ENCODE results near the gene LEP.
A peak's percentile ranks its signal among the peaks of the same experiment; 100 is the strongest.

Gene LEP

GRCh38 chr7:128240696-128241386, at the start of gene LEP:
Gene LEP, plus strand, starts transcription at chr7:128241278. Its CDS starts 10,741 bp downstream, at chr7:128252019.
- no peak within 1 kb of the TSS for H3K4me3 ChIP-seq (ENCODE audit: low read depth, low read length)
- no peak for DNase-seq (ENCODE audit: low read depth)

- no peak overlapping the region for H3K4me3 ChIP-seq (ENCODE audit: low read depth, low read length)
- DNase-seq (ENCODE audit: low read depth) = no peak
These were observed 48.5 kb upstream of the LEP start for GRCh38 chr7:128192497-128193142.

- DNase-seq (ENCODE audit: low read depth) = no peak
- no peak overlapping the region for H3K4me3 ChIP-seq (ENCODE audit: low read depth, low read length)
These were observed 46.4 kb upstream of the LEP start for GRCh38 chr7:128194533-128195282.

GRCh38 chr7:128197589-128197988, 43.5 kb upstream of the LEP start:
- H3K4me3 ChIP-seq (ENCODE audit: low read depth, low read length) = no peak overlapping the region

DNA sequence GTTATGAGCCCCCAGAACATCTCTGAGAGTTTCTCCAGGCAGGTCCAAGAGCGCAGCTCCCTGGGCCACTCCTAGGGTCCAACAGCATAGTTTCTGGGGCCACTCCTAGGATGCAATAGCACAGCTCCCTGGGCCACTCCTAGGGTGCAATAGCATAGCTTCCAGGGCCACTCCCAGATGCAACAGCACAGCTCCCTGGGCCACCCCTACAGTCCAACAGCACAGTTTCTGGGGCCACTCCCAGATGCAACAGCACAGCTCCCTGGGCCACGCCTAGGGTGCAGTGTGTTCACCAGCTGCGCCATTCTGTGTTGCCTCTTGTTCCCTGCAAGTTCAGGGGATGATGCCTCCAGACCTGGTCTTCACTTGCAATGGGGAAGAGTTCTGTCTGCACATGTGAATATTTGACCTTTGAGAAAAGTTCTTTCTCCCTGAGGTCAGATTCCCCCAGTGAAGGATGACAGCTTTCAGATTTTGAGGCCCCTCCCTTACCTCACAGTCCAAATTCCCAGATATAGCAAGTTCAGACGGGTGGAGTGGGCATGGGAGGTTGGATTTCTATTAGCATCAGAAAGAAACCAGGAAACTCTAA, 43.0 kb upstream of the LEP start:
- no peak for DNase-seq (ENCODE audit: low read depth)
- H3K4me3 ChIP-seq (ENCODE audit: low read depth, low read length) = no peak overlapping the region

More at GRCh38 chr7:128197589-128197988, 43.5 kb upstream of the LEP start:
- no peak for DNase-seq (ENCODE audit: low read depth)

DNA sequence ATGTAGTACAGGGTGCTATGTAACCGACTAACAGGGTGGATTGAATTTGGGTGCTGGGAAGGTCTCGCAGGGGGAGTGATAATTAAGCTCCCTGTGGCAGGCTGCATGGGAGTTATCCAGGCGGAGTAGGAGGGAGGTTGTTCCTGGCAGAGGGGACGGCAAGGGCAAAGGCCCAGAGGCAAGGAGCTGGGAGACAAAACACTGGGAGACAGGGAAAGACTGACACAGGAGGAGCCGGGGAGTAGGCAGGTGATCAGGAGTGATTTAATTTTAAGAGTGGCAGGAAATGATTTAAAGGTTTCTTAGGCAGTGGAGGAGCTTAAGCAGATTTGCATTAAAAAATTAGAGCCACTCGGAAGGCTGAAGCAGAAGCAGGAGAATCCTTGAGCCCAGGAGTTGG, 40.7 kb upstream of the LEP start:
- no peak overlapping the region for H3K4me3 ChIP-seq (ENCODE audit: low read depth, low read length)
- no peak for DNase-seq (ENCODE audit: low read depth)

DNA sequence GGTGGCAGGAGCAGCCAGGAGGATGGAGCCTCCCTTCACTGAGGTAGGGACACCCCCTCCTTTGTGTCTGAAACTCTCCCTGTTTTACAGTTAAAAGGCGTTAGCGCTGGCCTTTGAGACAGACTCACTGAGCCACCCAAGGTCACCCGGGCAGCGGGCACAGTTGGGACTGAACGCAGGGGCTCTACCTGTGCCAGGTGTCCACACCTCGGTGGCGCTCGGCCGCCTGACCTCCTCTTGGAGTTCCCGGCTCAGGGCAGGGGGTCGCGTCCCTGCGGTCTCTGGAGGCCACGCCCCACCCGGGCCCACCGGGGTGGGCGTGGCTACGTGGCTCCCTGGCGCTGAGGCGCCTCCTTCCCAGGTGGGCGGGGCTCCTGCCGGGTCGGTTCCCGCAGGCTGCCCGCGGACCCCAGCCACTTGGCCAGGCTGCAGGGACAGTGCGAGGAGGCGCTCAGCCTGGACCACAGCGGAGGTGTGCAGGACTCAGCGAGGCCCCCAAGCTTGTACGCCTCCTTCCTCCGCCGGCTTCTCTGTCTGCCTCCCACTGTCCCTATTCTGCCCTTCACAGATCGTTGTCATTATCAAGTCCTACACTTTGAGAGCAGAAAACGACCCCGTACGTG, 39.9 kb upstream of the LEP start:
- peak overlapping the region; percentile 2 for H3K4me3 ChIP-seq (ENCODE audit: low read depth, low read length)
- no peak for DNase-seq (ENCODE audit: low read depth)

DNA sequence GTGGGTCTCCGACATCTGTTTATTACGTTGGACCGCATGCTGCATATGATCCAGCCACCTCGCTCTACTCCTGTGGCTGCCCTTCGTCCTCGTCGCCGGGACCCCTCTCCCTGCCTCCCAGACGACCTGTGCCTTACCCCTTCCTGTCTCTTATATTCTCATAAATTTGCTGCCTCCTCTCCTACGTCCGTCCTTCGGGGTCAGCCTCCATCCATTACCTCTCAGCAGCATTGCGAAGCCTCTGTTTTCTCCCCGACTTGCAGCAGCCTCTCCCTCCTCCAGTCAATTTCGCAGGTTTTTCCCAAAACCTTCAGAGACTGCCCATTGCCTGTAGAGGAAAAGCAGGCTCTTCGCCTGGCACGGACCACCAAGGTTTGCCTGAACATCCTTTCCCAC, 39.4 kb upstream of the LEP start:
- H3K4me3 ChIP-seq (ENCODE audit: low read depth, low read length) = no peak overlapping the region
- no peak for DNase-seq (ENCODE audit: low read depth)

DNA sequence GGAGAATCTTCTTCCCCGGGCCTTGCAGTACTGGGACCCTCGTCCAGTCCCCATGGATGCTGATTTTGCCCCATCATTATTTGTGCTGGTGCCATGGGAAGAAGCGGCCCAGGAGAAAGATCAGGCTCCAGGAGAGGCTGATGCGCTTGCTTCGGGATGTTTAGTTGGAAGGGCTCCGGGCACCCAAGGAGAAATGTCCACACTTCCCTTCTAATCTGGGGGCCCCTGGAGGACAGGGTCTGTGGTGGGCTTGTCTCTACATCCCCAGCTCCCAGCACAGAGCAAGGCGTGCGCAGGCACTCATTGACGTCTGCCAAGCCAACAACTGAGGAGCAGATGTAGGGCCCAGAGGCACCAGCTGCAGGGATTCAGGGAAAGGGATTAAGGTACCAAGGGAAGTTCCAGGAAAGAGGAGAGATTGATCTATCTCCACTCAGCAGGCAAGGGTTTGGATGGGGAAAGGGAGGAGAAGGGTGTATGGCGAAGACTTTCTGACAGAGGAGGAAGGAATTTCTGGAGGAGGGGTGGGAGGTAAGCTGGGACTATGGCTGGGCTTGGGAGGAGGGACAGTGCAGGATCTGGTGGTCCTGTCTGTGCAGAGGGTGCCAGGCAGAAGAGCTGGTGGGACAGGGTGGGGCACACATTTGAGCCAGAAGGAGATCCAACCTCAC, 38.7 kb upstream of the LEP start:
- no peak for DNase-seq (ENCODE audit: low read depth)
- H3K4me3 ChIP-seq (ENCODE audit: low read depth, low read length) = no peak overlapping the region

DNA sequence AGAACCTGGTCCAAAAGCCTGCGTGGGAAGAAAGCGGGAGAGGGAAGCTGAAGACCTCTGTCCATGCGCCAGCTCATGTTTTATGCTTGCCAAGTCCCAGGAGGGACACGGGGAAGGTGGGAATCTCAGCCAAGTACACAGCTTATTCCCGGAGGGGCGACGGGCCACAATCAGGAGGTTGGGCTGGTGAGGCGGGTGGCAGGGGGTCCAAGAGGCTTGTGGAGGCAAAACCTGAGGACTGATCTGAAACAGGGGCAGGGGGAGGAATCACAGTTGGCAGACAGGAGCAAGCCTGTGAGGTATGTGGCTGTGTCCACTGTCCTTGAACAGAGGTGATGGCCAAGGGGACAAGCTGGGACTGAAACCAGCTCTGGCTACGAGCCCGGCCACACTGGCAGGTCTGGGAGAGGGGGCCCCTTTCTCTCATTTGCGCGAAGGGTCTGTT, 38.0 kb upstream of the LEP start:
- DNase-seq (ENCODE audit: low read depth) = no peak
- H3K4me3 ChIP-seq (ENCODE audit: low read depth, low read length) = no peak overlapping the region

DNA sequence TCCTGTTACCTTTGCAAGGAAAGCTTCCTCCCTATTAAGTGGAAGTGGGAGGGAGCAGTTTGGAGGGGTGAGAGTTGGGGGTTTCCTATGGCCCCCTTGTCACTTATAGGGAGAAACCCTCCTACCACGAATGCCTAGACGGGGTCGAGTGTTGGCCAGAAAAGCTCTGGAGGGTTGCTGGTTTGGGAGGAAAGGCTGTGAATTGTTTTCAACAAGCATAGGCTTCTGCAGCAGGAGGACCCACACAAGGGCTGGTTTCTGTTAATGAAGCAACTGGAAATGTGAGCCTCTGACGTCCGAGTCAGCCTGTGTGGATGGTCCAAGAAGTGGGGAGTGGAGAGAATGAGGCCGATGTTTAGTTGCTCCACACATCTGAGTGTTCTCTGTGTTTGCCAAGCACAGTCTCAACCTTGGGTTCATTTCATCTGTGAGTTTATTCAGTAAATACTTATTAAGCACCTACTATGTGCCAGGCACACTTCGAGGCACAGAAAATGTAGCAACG, 37.3 kb upstream of the LEP start:
- no peak for DNase-seq (ENCODE audit: low read depth)
- H3K4me3 ChIP-seq (ENCODE audit: low read depth, low read length) = no peak overlapping the region

DNA sequence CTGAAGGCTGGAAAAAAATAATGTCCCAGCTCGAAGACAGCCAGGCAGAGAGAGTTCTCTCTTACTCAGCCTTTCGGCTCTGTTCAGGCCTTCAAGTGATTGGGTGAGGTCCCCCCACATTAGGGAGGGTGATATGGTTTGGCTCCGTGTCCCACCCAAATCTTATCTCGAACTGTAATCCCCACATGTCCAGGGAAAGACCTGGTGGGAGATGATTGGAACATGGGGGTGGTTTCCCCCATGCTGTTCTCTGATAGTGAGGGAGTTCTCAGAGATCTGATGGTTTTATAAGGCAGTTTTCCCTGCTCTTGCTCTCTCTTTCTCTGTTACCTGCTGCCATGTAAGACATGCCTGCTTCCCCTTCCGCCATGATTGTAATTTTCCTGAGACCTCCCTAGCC, 36.6 kb upstream of the LEP start:
- no peak for DNase-seq (ENCODE audit: low read depth)
- no peak overlapping the region for H3K4me3 ChIP-seq (ENCODE audit: low read depth, low read length)

GRCh38 chr7:128205068-128205467, 36.0 kb upstream of the LEP start:
- H3K4me3 ChIP-seq (ENCODE audit: low read depth, low read length) = no peak overlapping the region
- DNase-seq (ENCODE audit: low read depth) = no peak

DNA sequence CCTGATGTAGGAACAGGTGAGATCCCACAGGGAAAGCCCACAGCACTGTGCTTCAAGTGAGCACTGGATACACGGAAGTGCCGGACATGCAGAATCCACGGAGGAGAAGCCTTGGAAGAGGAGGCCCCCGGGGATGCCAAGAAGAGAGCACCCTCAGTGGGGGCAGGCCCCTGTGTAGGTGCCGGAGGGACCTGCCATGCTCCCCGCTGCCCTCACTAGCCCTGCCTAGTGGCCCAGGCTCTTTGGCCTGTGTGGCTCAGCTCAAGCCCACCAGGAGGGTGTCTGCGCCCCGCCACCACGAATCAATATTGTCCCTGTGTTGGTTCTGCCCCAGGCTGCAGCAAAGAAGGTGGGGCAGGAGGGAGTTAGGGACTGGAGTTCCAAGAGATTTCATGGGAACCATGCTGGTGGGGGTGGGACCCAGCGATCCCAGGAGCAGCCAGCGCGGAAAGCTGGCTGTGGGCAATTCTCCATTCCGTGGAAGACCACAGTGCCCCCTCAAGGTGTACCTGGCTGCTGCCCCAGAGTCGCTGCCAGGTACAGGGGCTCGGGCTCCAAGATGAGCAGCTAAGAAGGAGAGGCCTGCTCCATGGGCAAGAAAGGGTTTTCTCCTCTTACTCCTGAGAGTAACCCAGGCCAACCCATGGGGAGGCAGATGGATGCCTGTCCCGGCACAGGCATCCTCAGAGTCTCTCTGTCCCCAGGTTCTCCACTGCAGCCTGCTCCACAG, 34.9 kb upstream of the LEP start:
- no peak overlapping the region for H3K4me3 ChIP-seq (ENCODE audit: low read depth, low read length)
- no peak for DNase-seq (ENCODE audit: low read depth)

DNA sequence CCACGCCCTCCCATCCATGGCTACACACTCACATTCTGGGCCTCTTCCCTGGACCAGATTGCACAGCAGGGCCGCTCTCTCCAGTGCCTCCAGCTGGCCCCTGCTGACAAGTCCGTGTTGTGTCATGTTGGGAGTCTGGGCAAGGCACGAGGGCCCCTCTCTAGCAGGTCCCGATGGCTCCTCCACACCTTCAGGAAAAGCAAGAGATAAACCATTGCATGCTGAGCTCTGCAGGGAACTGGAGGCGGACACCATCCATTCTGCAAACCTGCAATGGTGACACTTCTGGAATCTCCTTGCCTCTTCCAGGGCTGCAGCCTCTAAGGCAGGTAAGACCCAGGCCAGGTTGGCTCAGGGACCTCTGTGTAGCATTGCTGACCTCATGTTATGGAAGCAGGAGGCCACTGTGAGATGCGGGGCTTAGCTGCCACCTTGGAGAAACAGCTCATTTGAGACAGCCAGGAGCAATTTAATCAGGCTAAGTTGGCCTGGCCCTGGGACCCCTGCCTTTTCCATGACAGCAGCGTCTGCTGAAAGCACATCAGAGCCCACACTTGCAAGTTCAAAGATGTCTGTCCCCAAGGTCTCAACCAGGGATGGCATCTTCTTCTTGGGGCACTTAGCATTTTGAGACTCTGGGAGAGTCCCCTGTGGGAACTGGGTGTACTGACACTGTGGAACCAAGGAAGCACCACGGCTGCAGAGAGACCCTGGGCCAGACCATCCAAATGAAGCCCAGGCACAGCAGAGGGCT, 34.2 kb upstream of the LEP start:
- DNase-seq (ENCODE audit: low read depth) = no peak
- no peak overlapping the region for H3K4me3 ChIP-seq (ENCODE audit: low read depth, low read length)

DNA sequence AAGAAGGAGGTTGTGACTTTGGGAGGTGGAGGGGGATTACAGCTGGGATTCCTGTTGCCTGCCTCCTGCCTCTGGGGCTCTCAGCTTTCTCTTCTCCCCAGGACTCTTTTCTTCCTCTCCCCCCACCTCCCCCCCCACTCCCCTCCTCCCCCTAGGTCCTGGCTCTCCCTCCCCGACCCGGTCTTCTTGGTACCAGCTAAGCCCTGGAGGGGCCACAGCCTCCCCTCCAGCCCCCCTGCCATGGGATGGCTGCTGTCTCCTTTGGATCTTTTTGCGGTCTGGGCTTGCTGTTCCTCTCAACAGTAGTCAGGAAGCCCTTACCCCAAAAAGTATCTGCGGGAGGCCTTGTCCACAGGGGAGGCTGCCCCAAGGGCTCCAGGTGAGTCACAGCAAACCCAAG, 33.5 kb upstream of the LEP start:
- DNase-seq (ENCODE audit: low read depth) = no peak
- no peak overlapping the region for H3K4me3 ChIP-seq (ENCODE audit: low read depth, low read length)

DNA sequence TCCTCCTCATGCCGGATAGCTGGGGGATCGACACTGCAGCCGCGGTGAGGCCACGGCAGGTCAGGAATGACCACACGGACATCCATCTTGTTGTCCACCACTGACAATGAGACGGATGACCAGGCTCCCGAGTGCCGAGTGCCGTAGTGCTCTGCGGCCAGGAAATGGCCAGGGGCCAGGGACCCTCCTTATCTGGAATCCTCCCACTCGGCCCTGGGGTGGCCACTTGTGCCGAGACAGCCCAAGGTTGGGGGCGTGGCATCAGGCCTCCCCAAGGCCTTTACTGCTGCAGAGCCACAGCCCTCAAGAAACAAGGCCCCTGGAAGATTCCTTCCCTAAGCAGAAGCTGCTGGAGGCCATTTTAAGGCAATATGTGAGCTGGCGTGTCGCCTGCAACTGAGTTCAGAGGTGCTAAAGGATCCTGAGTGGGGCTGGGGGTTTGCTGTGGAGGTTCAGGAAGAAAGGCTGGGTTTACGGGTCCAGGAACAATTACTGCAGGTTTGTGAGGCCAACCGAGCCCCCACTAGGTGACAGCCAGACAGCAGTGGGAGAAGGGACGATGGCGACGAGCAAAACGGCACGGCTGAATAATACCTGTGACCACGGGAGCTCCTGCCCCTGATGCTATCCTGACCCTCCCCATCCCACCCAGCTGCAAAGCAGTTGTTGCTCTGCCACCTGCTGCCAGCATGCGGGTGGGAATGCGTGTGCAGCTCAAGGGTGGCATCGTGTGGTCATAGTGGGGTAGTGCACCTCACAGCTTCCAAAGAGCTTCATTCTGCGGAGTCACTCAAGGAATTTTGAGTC, 31.6 kb upstream of the LEP start:
- H3K4me3 ChIP-seq (ENCODE audit: low read depth, low read length) = no peak overlapping the region
- peak; percentile 31 for DNase-seq (ENCODE audit: low read depth)
